Loucy (cell line): Measurements from ENCODE around the gene CDK2.

Experiments
- CTCF ChIP-seq: fragments of 200-600 bp; sonication (generic); conservative IDR thresholded peaks from 2 replicates; pipeline ENCODE4 v1.5.1; 2014; ENCODE audit warnings: mild to moderate bottlenecking, antibody characterized with exemption, low read length
- EZH2phosphoT487 ChIP-seq: fragments of 200-600 bp; IDR thresholded peaks from 2 replicates; pipeline ENCODE4 v1.6.1; 2018; ENCODE audit warnings: antibody characterized with exemption, mild to moderate bottlenecking, moderate library complexity, borderline replicate concordance

- no peak for TF ChIP-seq EZH2phosphoT487
- no peak for TF ChIP-seq CTCF
Observed at GRCh38 chr12:55966408-55967281, at the start of gene CDK2.
